Activated naive CD4-positive, alpha-beta T cell treated with anti-CD3 and anti-CD28 coated beads, Interleukin-2, amount 10 ng/mL, durations not matched to agents 5 hours and 36 hours (primary cell): Measurements from ENCODE around the gene TOP2A. TPM values are rescaled to one million over a fixed set of nuclear protein-coding genes. Genes with fewer than 3 reads are reported as not detected.

Source experiments
- total RNA-seq, 2 experiments: library from RNA; stranded (reverse); gene quantifications; one replicate each; pipeline ENCODE4 v1.2.3, GENCODE V29; 2021

The TOP2A gene, protein sequence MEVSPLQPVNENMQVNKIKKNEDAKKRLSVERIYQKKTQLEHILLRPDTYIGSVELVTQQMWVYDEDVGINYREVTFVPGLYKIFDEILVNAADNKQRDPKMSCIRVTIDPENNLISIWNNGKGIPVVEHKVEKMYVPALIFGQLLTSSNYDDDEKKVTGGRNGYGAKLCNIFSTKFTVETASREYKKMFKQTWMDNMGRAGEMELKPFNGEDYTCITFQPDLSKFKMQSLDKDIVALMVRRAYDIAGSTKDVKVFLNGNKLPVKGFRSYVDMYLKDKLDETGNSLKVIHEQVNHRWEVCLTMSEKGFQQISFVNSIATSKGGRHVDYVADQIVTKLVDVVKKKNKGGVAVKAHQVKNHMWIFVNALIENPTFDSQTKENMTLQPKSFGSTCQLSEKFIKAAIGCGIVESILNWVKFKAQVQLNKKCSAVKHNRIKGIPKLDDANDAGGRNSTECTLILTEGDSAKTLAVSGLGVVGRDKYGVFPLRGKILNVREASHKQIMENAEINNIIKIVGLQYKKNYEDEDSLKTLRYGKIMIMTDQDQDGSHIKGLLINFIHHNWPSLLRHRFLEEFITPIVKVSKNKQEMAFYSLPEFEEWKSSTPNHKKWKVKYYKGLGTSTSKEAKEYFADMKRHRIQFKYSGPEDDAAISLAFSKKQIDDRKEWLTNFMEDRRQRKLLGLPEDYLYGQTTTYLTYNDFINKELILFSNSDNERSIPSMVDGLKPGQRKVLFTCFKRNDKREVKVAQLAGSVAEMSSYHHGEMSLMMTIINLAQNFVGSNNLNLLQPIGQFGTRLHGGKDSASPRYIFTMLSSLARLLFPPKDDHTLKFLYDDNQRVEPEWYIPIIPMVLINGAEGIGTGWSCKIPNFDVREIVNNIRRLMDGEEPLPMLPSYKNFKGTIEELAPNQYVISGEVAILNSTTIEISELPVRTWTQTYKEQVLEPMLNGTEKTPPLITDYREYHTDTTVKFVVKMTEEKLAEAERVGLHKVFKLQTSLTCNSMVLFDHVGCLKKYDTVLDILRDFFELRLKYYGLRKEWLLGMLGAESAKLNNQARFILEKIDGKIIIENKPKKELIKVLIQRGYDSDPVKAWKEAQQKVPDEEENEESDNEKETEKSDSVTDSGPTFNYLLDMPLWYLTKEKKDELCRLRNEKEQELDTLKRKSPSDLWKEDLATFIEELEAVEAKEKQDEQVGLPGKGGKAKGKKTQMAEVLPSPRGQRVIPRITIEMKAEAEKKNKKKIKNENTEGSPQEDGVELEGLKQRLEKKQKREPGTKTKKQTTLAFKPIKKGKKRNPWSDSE (N-terminal part only)
- 100 to 1,000 TPM; 340 to 372 TPM for total RNA-seq

DNA sequence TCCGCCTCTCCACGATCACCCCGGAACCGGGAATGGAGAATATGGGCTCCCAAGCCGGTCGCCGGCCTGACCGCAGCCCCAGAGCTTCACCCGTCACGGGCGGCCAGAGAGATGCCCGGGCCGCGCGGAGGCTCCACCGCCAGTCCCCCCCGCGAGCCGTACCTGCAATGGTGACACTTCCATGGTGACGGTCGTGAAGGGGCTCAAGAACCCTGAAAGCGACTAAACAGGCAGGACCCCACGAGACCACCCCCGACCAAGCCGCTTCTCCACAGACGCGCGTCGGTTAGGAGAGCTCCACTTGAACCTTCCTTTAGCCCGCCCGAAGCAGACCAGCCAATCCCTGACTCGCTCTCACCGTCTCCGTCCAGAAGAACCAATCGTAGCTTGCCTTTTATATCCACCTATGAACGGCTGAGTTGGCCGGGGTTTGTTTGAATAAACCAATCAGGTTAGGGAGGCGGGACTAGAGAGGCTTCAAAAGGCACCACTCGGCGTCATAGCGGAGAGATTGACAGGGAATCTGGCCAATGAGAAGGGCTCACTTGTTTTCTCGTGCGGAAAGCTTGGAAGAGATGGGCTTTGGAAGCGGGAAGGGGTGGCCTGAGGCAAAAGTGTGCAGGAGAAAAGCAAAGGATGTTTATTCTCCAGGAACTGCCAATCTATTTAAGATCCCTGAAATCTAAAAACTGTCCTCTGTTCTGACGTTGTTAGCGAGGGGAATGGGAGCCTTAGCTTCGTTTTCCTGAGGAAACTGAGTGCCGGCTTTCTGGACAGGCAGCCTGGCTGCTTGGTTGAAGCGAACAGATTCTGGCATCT is at the start of gene TOP2A:
Gene TOP2A (minus strand): TSS at position 288 of the 819 bp plus-strand sequence. CDS start 105 bp downstream, at position 183.

DNA sequence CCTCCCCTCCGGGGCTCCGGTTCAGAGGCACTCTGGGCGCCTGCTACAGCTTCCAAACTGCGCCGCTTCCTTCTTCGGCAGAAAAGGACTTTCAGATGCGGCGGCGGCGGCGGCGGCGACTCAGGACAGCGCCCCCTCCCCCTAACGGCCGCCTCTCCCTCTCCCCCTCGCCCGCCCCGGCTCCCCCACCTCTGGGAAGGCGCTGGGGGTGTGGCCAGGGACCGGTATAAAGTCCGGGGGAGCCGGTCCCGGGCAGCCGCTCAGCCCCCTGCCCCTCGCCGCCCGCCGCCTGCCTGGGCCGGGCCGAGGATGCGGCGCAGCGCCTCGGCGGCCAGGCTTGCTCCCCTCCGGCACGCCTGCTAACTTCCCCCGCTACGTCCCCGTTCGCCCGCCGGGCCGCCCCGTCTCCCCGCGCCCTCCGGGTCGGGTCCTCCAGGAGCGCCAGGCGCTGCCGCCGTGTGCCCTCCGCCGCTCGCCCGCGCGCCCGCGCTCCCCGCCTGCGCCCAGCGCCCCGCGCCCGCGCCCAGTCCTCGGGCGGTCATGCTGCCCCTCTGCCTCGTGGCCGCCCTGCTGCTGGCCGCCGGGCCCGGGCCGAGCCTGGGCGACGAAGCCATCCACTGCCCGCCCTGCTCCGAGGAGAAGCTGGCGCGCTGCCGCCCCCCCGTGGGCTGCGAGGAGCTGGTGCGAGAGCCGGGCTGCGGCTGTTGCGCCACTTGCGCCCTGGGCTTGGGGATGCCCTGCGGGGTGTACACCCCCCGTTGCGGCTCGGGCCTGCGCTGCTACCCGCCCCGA is 25.7 kb upstream of the TOP2A start, which contains the start of gene IGFBP4:
Gene IGFBP4 (plus strand): TSS at position 255 of the 792 bp plus-strand sequence. CDS start 286 bp downstream, at position 541.

DNA sequence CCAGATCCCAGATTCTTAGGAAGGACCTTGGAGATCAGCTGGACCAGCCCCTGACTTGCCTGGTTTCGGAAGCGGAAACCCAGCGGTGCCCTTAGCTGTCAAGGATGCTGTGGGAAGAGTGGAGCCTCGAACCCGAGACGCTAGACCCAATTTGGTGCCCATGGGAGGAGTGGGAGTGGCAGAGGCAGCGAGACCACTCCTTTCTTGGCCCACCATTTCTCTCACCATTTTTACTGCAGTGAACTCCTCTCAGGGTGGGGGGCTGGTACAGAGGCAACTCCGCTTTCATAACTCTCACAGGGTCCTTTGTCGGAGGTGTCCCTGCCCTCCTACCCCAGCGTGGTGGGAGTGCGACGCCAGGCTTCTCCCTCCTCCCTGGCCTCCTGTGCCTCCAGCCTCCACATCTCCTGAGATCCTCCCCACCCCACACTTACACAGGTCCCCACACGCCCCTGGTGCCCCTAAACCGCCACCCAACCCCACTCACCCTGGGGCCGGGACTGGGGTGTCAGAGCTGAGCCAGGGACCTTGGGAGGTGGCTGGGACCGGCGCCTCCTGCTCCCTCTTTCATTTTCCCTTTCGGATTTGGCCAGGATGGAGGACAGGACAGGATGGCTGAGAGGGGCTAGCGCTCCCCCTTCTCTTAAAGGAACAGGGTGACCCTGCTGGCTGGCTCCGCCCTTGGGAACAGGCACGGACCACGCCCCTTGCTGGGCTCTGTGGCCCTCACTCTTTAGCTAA is 53.4 kb downstream of the TOP2A start, which contains the start of gene GJD3:
Gene GJD3 (minus strand): TSS at position 617 of the 741 bp plus-strand sequence. CDS start 922 bp downstream, outside the sequence.

Other genes with a start within 250 kb of the TOP2A start
- 1 to 10 TPM; 3.8 to 4.5 TPM for gene RAPGEFL1, start 240.4 kb downstream of the TOP2A start, total RNA-seq
- 10 to 100 TPM; 25.5 TPM for gene WIPF2, start 198.6 kb downstream of the TOP2A start, total RNA-seq
- gene CDC6, start 130.0 kb downstream of the TOP2A start, total RNA-seq: 10 to 100 TPM; 52.8 to 54.5 TPM
- gene RARA, start 108.7 kb downstream of the TOP2A start, total RNA-seq: 10 to 100 TPM; 63.5 TPM
- gene GJD3, start 53.2 kb downstream of the TOP2A start, total RNA-seq: under 1 TPM in 1 of 2 experiments, not detected in 1; 0.26 TPM
- gene IGFBP4, start 25.6 kb upstream of the TOP2A start, total RNA-seq: 10 to 100 TPM; 85.6 to 90.5 TPM
- 1 to 10 TPM; 5.7 to 6.3 TPM for gene TNS4, start 83.7 kb upstream of the TOP2A start, total RNA-seq
- 100 to 1,000 TPM; 225 to 233 TPM for gene CCR7, start 147.6 kb upstream of the TOP2A start, total RNA-seq
- 100 to 1,000 TPM; 110 to 113 TPM for gene SMARCE1, start 229.9 kb upstream of the TOP2A start, total RNA-seq
- gene KRT222, start 247.3 kb upstream of the TOP2A start, total RNA-seq: not detected